WTC11 (cell line): ENCODE results near the gene CPNE5. TPM values are rescaled to one million over a fixed set of nuclear protein-coding genes. Genes with fewer than 3 reads are reported as not detected.

ENCODE experiments used
- ATAC-seq: fragments of 200-7000 bp; cut with Tn5 transposase; 2 replicates; pipeline ENCODE4 v1.10.0; 2021; ENCODE audit warnings: mild to moderate bottlenecking, moderate library complexity
- CTCF ChIA-PET: fragments of 300-600 bp; sonication (Branson Sonifier 250); formaldehyde crosslinking; loops from one replicate; lab custom pipeline; 2021; ENCODE audit warnings: antibody characterized with exemption; lab: Charles Lee
- POLR2A ChIA-PET: fragments of 350-600 bp; sonication (Branson Sonifier 250); formaldehyde crosslinking; loops from one replicate; lab custom pipeline; 2021; ENCODE audit warnings: antibody characterized with exemption; lab: Charles Lee
- DNase-seq: peaks from one replicate; pipeline ENCODE4 v3.0.0; 2021; ENCODE audit warnings: low spot score
- H3K27ac Mint-ChIP-seq: 2 replicates; pipeline ENCODE4 v1.8.0; 2021; ENCODE audit warnings: mixed read lengths
- H3K27me3 Mint-ChIP-seq: 2 replicates; pipeline ENCODE4 v1.8.0; 2021; ENCODE audit warnings: low read depth, mild to moderate bottlenecking, moderate library complexity, mixed read lengths
- H3K36me3 Mint-ChIP-seq: 2 replicates; pipeline ENCODE4 v1.8.0; 2021; ENCODE audit warnings: mixed read lengths
- H3K4me1 Mint-ChIP-seq: 2 replicates; pipeline ENCODE4 v1.8.0; 2022; ENCODE audit warnings: mixed read lengths
- H3K4me3 Mint-ChIP-seq: 2 replicates; pipeline ENCODE4 v1.8.0; 2021; ENCODE audit warnings: mild to moderate bottlenecking, moderate library complexity, mixed read lengths
- H3K9me3 Mint-ChIP-seq: 2 replicates; pipeline ENCODE4 v1.8.0; 2021; ENCODE audit warnings: mixed read lengths
- CREM ChIP-seq: sonication (generic); formaldehyde crosslinking; IDR thresholded peaks from 2 replicates; pipeline ENCODE4 v1.8.1; 2022; ENCODE audit warnings: mild to moderate bottlenecking, missing genetic modification reagents, moderate library complexity
- FOXJ3 ChIP-seq: sonication (generic); formaldehyde crosslinking; IDR thresholded peaks from 2 replicates; pipeline ENCODE4 v1.9.0; 2021; ENCODE audit warnings: missing genetic modification reagents, mild to moderate bottlenecking, borderline replicate concordance
- IRF2 ChIP-seq: sonication (generic); formaldehyde crosslinking; IDR thresholded peaks from 2 replicates; pipeline ENCODE4 v1.8.0; 2022; ENCODE audit warnings: low read depth, missing genetic modification reagents, borderline replicate concordance
- NFATC4 ChIP-seq: fragments of 250-450 bp; sonication (Bioruptor Pico); IDR thresholded peaks from 2 replicates; pipeline ENCODE4 v1.9.0; 2021; ENCODE audit warnings: mild to moderate bottlenecking
- NFYB ChIP-seq: sonication (generic); formaldehyde crosslinking; conservative IDR thresholded peaks from 2 replicates; pipeline ENCODE4 v1.8.0; 2022; ENCODE audit warnings: low read depth, missing genetic modification reagents
- PRRX2 ChIP-seq: fragments of 250-450 bp; sonication (Bioruptor Pico); IDR thresholded peaks from 2 replicates; pipeline ENCODE4 v1.8.0; 2021; ENCODE audit warnings: mild to moderate bottlenecking
- RELA ChIP-seq: sonication (generic); formaldehyde crosslinking; IDR thresholded peaks from 2 replicates; pipeline ENCODE4 v1.8.1; 2022; ENCODE audit warnings: missing genetic modification reagents, mild to moderate bottlenecking, borderline replicate concordance
- TEAD1 ChIP-seq: sonication (generic); formaldehyde crosslinking; IDR thresholded peaks from 2 replicates; pipeline ENCODE4 v1.8.0; 2022; ENCODE audit warnings: mild to moderate bottlenecking, missing genetic modification reagents
- total RNA-seq: library from RNA; stranded (reverse); gene quantifications from 3 replicates; pipeline ENCODE4 v1.2.3, GENCODE V29; 2021
- TF ChIP-seq, protein P1 (sequence below): sonication (generic); formaldehyde crosslinking; IDR thresholded peaks from 2 replicates; pipeline ENCODE4 v1.8.1; 2022; ENCODE audit warnings: low read depth, mild to moderate bottlenecking, moderate library complexity, missing genetic modification reagents, borderline replicate concordance
- TF ChIP-seq, protein P2 (sequence below): fragments of 250-450 bp; sonication (Bioruptor Pico); IDR thresholded peaks from 2 replicates; pipeline ENCODE4 v2.1.2; 2022; ENCODE audit warnings: mild to moderate bottlenecking, moderate library complexity
- TF ChIP-seq, protein P3 (sequence below): sonication (generic); formaldehyde crosslinking; IDR thresholded peaks from 2 replicates; pipeline ENCODE4 v1.8.1; 2023; ENCODE audit warnings: mild to moderate bottlenecking, missing genetic modification reagents, moderate library complexity
- TF ChIP-seq, protein P4 (sequence below): fragments of 250-450 bp; sonication (Bioruptor Pico); IDR thresholded peaks from 2 replicates; pipeline ENCODE4 v1.9.0; 2021; ENCODE audit warnings: mild to moderate bottlenecking, borderline replicate concordance
- TF ChIP-seq, protein P5 (sequence below): fragments of 200-600 bp; IDR thresholded peaks from 2 replicates; pipeline ENCODE4 v1.8.0; 2022; ENCODE audit warnings: antibody characterized with exemption
- TF ChIP-seq, protein P6 (sequence below): sonication (generic); formaldehyde crosslinking; IDR thresholded peaks from 2 replicates; pipeline ENCODE4 v1.8.1; 2022; ENCODE audit warnings: missing genetic modification reagents, borderline replicate concordance
- TF ChIP-seq, protein P7 (sequence below): sonication (generic); formaldehyde crosslinking; IDR thresholded peaks from 2 replicates; pipeline ENCODE4 v1.8.0; 2023; ENCODE audit warnings: mild to moderate bottlenecking, missing genetic modification reagents

Gene CPNE5
- total RNA-seq, 1 experiment from 2014 or later = 0.44 TPM

DNA sequence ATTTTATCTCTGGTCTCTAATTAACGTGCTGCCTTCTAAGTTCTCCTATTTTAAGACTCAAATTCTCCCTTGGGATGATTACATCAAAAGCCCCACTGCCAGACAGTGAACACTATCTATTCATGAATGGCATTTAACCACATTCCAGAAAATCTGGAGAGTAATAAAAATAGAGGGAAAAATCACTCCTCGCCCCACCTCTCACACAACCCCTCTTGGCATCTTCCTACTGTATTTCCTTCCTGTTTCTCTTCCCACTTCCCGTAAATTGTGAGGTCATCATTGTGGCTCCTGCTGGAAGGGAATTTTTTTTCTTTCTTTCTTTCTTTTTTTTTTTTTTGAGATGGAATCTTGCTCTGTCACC, 110.1 kb downstream of the CPNE5 start:
- Mint-ChIP-seq H3K9me3 (no peaks in the 10 kb centered on the region), H3K4me3 (no peak overlapping the region), H3K4me1 (peaks cover 13% of the 10 kb centered on the region), H3K27me3 (peaks cover 2% of the 10 kb centered on the region; the same call in 1 of the 2 replicates), H3K27ac (no peak overlapping the region), H3K36me3 (no peaks in the 10 kb centered on the region)
- no peak for ATAC-seq
- no peak for DNase-seq
- no peak for TF ChIP-seq NFATC4 (CRISPR knock-in tag)
- TF ChIP-seq IRF2 (CRISPR knock-in tag) = no peak
- TF ChIP-seq CREM = no peak
- TF ChIP-seq TEAD1 (CRISPR knock-in tag) = no peak
- no peak for TF ChIP-seq FOXJ3 (CRISPR knock-in tag)
- TF ChIP-seq, protein P1, sequence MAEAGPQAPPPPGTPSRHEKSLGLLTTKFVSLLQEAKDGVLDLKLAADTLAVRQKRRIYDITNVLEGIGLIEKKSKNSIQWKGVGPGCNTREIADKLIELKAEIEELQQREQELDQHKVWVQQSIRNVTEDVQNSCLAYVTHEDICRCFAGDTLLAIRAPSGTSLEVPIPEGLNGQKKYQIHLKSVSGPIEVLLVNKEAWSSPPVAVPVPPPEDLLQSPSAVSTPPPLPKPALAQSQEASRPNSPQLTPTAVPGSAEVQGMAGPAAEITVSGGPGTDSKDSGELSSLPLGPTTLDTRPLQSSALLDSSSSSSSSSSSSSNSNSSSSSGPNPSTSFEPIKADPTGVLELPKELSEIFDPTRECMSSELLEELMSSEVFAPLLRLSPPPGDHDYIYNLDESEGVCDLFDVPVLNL (CRISPR knock-in tag) = no peak
- TF ChIP-seq PRRX2 = no peak
- POLR2A ChIA-PET = no interaction called here
- CTCF ChIA-PET = interaction anchor here (1.6 kb wide), 1 partner anchor 53 kb away, joined by 3 read pairs; no protein-coding TSS in a partner anchor

DNA sequence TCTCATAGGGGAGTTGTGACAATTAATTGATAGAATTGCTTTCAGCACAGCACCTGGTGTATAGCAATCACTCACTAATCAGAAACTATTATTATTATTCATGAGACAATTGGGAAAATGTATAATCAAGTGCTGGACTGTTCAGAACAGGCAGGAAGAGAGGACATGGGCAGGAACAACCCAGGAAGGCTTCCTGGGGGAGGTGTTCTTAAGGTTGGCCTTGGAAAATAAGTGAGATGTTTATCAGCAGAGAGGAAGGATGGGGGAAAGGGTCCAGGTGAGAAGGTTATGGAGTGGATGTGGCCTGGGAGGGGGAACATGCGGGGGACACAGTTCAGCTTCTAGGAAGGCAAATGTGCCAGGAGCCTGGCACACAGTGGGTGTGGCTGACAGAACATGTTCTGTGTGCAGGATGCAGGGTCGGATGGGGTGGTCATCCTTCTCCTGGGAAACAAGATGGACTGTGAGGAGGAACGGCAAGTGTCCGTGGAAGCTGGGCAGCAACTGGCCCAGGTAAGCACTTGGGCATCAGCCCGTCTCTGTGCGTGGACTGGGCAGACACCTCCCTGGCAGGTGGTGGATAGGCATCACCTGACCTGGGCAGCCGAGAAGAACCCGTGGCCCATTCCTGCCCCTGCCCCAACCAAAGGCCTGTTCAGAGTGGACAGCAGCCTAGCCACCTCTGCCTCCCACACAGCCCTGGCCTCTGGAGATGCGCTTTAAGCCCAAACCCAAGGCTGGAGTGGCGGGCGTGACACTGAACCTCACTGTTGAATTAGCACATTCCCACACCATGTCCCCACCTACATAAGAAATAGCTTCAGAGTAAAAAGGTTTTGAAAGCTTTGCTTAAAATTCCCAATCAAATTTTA, 110.7 kb downstream of the CPNE5 start:
- POLR2A ChIA-PET = no interaction called here
- H3K9me3 Mint-ChIP-seq = no peaks in the 10 kb centered on the region
- peaks cover 2% of the 10 kb centered on the region; the same call in 1 of the 2 replicates for H3K27me3 Mint-ChIP-seq
- H3K4me3 Mint-ChIP-seq = no peak overlapping the region
- no peak overlapping the region for H3K27ac Mint-ChIP-seq
- ATAC-seq (no peak), DNase-seq (no peak)
- H3K36me3 Mint-ChIP-seq = no peaks in the 10 kb centered on the region
- TF ChIP-seq, protein P2, sequence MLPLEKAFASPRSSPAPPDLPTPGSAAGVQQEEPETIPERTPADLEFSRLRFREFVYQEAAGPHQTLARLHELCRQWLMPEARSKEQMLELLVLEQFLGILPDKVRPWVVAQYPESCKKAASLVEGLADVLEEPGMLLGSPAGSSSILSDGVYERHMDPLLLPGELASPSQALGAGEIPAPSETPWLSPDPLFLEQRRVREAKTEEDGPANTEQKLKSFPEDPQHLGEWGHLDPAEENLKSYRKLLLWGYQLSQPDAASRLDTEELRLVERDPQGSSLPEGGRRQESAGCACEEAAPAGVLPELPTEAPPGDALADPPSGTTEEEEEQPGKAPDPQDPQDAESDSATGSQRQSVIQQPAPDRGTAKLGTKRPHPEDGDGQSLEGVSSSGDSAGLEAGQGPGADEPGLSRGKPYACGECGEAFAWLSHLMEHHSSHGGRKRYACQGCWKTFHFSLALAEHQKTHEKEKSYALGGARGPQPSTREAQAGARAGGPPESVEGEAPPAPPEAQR = no peak
- TF ChIP-seq, protein P3, sequence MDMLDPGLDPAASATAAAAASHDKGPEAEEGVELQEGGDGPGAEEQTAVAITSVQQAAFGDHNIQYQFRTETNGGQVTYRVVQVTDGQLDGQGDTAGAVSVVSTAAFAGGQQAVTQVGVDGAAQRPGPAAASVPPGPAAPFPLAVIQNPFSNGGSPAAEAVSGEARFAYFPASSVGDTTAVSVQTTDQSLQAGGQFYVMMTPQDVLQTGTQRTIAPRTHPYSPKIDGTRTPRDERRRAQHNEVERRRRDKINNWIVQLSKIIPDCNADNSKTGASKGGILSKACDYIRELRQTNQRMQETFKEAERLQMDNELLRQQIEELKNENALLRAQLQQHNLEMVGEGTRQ (CRISPR knock-in tag) = no peak
- TF ChIP-seq, all 79 proteins: peak for 0
- CTCF ChIA-PET = interaction anchor here (1.2 to 1.6 kb wide), 2 partner anchors 54 to 114 kb away, joined by 3 to 6 read pairs; no protein-coding TSS in a partner anchor
- H3K4me1 Mint-ChIP-seq = peaks cover 13% of the 10 kb centered on the region

DNA sequence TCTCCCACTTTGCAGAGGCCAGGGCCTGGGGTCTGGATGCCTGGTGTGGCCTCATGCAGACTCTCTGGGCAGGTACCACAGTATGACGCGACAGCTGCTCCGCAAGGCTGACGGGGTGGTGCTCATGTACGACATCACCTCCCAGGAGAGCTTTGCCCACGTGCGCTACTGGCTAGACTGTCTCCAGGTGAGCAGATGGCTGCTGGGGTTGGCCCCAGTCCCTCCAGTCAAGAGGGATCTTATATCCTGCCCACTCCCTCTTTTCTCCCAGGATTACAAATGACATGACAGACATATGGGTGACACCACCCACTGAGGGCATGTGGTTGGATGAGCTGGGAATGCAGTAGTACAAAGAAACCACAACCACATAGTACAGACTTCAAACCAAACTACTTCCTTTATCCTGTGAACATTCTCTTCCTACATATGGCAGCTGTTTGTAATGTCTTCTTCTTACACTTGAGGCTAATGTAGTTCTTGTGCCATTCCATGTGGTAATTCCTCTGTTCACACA, 111.7 kb downstream of the CPNE5 start:
- ChIA-PET CTCF (interaction anchor here (1.2 to 1.6 kb wide), 2 partner anchors 55 to 113 kb away, joined by 3 to 6 read pairs; no protein-coding TSS in a partner anchor), POLR2A (no interaction called here)
- Mint-ChIP-seq H3K36me3 (no peaks in the 10 kb centered on the region), H3K4me3 (no peak overlapping the region), H3K27ac (no peak overlapping the region), H3K4me1 (peaks cover 13% of the 10 kb centered on the region), H3K9me3 (no peaks in the 10 kb centered on the region), H3K27me3 (peaks cover 2% of the 10 kb centered on the region; the same call in 1 of the 2 replicates)
- no peak for DNase-seq
- no peak for ATAC-seq
- TF ChIP-seq, protein P4, sequence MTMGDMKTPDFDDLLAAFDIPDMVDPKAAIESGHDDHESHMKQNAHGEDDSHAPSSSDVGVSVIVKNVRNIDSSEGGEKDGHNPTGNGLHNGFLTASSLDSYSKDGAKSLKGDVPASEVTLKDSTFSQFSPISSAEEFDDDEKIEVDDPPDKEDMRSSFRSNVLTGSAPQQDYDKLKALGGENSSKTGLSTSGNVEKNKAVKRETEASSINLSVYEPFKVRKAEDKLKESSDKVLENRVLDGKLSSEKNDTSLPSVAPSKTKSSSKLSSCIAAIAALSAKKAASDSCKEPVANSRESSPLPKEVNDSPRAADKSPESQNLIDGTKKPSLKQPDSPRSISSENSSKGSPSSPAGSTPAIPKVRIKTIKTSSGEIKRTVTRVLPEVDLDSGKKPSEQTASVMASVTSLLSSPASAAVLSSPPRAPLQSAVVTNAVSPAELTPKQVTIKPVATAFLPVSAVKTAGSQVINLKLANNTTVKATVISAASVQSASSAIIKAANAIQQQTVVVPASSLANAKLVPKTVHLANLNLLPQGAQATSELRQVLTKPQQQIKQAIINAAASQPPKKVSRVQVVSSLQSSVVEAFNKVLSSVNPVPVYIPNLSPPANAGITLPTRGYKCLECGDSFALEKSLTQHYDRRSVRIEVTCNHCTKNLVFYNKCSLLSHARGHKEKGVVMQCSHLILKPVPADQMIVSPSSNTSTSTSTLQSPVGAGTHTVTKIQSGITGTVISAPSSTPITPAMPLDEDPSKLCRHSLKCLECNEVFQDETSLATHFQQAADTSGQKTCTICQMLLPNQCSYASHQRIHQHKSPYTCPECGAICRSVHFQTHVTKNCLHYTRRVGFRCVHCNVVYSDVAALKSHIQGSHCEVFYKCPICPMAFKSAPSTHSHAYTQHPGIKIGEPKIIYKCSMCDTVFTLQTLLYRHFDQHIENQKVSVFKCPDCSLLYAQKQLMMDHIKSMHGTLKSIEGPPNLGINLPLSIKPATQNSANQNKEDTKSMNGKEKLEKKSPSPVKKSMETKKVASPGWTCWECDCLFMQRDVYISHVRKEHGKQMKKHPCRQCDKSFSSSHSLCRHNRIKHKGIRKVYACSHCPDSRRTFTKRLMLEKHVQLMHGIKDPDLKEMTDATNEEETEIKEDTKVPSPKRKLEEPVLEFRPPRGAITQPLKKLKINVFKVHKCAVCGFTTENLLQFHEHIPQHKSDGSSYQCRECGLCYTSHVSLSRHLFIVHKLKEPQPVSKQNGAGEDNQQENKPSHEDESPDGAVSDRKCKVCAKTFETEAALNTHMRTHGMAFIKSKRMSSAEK = no peak
- TF ChIP-seq RELA = no peak
- no peak for TF ChIP-seq NFYB (CRISPR knock-in tag)
- TF ChIP-seq, protein P5, sequence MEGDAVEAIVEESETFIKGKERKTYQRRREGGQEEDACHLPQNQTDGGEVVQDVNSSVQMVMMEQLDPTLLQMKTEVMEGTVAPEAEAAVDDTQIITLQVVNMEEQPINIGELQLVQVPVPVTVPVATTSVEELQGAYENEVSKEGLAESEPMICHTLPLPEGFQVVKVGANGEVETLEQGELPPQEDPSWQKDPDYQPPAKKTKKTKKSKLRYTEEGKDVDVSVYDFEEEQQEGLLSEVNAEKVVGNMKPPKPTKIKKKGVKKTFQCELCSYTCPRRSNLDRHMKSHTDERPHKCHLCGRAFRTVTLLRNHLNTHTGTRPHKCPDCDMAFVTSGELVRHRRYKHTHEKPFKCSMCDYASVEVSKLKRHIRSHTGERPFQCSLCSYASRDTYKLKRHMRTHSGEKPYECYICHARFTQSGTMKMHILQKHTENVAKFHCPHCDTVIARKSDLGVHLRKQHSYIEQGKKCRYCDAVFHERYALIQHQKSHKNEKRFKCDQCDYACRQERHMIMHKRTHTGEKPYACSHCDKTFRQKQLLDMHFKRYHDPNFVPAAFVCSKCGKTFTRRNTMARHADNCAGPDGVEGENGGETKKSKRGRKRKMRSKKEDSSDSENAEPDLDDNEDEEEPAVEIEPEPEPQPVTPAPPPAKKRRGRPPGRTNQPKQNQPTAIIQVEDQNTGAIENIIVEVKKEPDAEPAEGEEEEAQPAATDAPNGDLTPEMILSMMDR = no peak
- no peak for TF ChIP-seq TEAD1 (CRISPR knock-in tag)
- TF ChIP-seq, protein P6, sequence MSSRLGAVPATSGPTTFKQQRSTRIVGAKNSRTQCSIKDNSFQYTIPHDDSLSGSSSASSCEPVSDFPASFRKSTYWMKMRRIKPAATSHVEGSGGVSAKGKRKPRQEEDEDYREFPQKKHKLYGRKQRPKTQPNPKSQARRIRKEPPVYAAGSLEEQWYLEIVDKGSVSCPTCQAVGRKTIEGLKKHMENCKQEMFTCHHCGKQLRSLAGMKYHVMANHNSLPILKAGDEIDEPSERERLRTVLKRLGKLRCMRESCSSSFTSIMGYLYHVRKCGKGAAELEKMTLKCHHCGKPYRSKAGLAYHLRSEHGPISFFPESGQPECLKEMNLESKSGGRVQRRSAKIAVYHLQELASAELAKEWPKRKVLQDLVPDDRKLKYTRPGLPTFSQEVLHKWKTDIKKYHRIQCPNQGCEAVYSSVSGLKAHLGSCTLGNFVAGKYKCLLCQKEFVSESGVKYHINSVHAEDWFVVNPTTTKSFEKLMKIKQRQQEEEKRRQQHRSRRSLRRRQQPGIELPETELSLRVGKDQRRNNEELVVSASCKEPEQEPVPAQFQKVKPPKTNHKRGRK (CRISPR knock-in tag) = no peak
- TF ChIP-seq, protein P7, sequence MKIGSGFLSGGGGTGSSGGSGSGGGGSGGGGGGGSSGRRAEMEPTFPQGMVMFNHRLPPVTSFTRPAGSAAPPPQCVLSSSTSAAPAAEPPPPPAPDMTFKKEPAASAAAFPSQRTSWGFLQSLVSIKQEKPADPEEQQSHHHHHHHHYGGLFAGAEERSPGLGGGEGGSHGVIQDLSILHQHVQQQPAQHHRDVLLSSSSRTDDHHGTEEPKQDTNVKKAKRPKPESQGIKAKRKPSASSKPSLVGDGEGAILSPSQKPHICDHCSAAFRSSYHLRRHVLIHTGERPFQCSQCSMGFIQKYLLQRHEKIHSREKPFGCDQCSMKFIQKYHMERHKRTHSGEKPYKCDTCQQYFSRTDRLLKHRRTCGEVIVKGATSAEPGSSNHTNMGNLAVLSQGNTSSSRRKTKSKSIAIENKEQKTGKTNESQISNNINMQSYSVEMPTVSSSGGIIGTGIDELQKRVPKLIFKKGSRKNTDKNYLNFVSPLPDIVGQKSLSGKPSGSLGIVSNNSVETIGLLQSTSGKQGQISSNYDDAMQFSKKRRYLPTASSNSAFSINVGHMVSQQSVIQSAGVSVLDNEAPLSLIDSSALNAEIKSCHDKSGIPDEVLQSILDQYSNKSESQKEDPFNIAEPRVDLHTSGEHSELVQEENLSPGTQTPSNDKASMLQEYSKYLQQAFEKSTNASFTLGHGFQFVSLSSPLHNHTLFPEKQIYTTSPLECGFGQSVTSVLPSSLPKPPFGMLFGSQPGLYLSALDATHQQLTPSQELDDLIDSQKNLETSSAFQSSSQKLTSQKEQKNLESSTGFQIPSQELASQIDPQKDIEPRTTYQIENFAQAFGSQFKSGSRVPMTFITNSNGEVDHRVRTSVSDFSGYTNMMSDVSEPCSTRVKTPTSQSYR (CRISPR knock-in tag) = no peak
